GM12878 (cell line): ENCODE results near the gene HES2. TPM values are rescaled to one million over a fixed set of nuclear protein-coding genes. Genes with fewer than 3 reads are reported as not detected.

Experiments
- ATF2 ChIP-seq: IDR thresholded peaks from 2 replicates; pipeline ENCODE4 v1.6.1; 2012; ENCODE audit warnings: low read length, inconsistent platforms
- ETV6 ChIP-seq, 2 experiments: fragments of 450-650 bp in 1 of 2; IDR thresholded peaks in 1 of 2; conservative IDR thresholded peaks in 1 of 2; 2 replicates each; pipeline ENCODE4 v1.6.1; 2014; ENCODE audit warnings: antibody characterized with exemption in 1 of 2, borderline replicate concordance in 1 of 2, low read depth in 1 of 2, mild to moderate bottlenecking in 1 of 2, moderate library complexity in 1 of 2
- HCFC1 ChIP-seq: fragments of 150-350 bp; IDR thresholded peaks from 2 replicates; pipeline ENCODE4 v1.6.1; 2014; ENCODE audit warnings: low read length
- HDGF ChIP-seq: fragments of 450-650 bp; IDR thresholded peaks from 2 replicates; pipeline ENCODE4 v1.6.1; 2016; ENCODE audit warnings: antibody characterized with exemption
- NR2C1 ChIP-seq: fragments of 450-650 bp; IDR thresholded peaks from 2 replicates; pipeline ENCODE4 v1.6.1; 2017; ENCODE audit warnings: antibody characterized with exemption, mild to moderate bottlenecking, moderate library complexity
- NR2C2 ChIP-seq: IDR thresholded peaks from 2 replicates; pipeline ENCODE4 v1.6.1; 2011; ENCODE audit warnings: borderline replicate concordance, low read depth; ENCODE audit not compliant: control insufficient read depth, insufficient read length
- PAX8 ChIP-seq: fragments of 450-650 bp; IDR thresholded peaks from 2 replicates; pipeline ENCODE4 v1.6.1; 2017; ENCODE audit warnings: mild to moderate bottlenecking, moderate library complexity
- SREBF2 ChIP-seq: IDR thresholded peaks from 2 replicates; pipeline ENCODE4 v1.6.1; 2012; ENCODE audit warnings: mild to moderate bottlenecking, low read length
- TCF7 ChIP-seq: IDR thresholded peaks from 2 replicates; pipeline ENCODE4 v1.6.1; 2014; ENCODE audit warnings: antibody characterized with exemption, borderline replicate concordance
- YY1 ChIP-seq: IDR thresholded peaks from 2 replicates; pipeline ENCODE4 v1.6.1; 2011; ENCODE audit warnings: low read depth, mild to moderate bottlenecking, low read length
- ZBTB40 ChIP-seq: fragments of 450-650 bp; IDR thresholded peaks from 2 replicates; pipeline ENCODE4 v1.6.1; 2016; ENCODE audit warnings: mild to moderate bottlenecking, moderate library complexity, borderline replicate concordance
- ZZZ3 ChIP-seq: IDR thresholded peaks from 2 replicates; pipeline ENCODE4 v1.6.1; 2011; ENCODE audit warnings: low read depth; ENCODE audit not compliant: control insufficient read depth, insufficient read length
- polyA plus RNA-seq, 11 experiments: library from polyadenylated mRNA; depleted of rRNA in 4 of 11; unstranded in 6 of 11; stranded (reverse) in 5 of 11; fragments of >200 nt; fragmentation: Nextera tagmentation in 4 of 11; fragmentation: Illumina TruSeq in 1 of 11; extraction: Ambion mirVana in 4 of 11; extraction: Trizol in 1 of 11; gene quantifications; 1 replicate in 1 of 11; 2 replicates in 10 of 11; pipeline versions ENCODE4 v1.2.1 to v1.2.3, GENCODE V29; 2011 to 2016; ENCODE audit warnings: inconsistent platforms in 2 of 11, missing spikeins in 2 of 11, low read depth in 1 of 11
- total RNA-seq, 4 experiments: library from RNA; depleted of rRNA in 3 of 4; stranded (reverse); fragments of >200 nt in 3 of 4; fragmentation: Illumina TruSeq in 1 of 4; extraction: Trizol in 1 of 4; gene quantifications; 2 replicates each; pipeline versions ENCODE4 v1.2.1 to v1.2.3, GENCODE V29; 2013 to 2021

HES2 gene
- total and polyA plus RNA-seq, 10 of the 15 experiments (the other 5 are each of a cell fraction or from before 2014, with no cell fraction given), result 0.13 to 2.0 (median 0.26) TPM

DNA sequence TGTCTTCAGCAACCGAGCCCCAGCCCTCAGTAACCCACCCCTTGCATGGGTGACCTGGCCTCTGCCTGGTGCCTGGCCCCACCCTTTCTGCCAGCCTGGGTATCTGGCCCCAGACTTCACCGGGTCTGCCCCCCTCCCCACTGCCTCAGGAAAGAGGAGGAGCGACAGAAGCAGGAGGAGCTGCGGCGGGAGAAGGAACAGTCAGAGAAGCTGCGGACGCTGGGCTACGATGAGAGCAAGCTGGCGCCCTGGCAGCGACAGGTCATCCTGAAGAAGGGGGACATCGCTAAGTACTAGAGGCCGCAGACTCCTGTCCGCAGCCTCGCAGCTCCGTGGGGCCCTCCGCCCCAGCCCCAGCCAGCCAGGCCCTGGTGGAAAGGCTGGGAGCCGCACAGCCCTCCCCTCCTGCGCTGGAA is 40.1 kb upstream of the HES2 start (continued):
- no peak for TF ChIP-seq HDGF
- TF ChIP-seq ATF2, result no peak
- no peak for TF ChIP-seq SREBF2
- TF ChIP-seq TCF7, result no peak
- no peak for TF ChIP-seq ETV6 (conservative IDR thresholded peaks at IDR 0.05 in 1 of 2, IDR thresholded peaks at IDR 0.05 in 1 of 2; ENCODE audit: borderline replicate concordance in 1 of 2, low read depth in 1 of 2)
- TF ChIP-seq NR2C1, result no peak
- no peak for TF ChIP-seq YY1
- no peak for TF ChIP-seq ZZZ3
- no peak for TF ChIP-seq NR2C2
- TF ChIP-seq PAX8, result no peak
- no peak for TF ChIP-seq HCFC1
- no peak for TF ChIP-seq ZBTB40
- TF ChIP-seq, all 136 proteins: peak for 0
